ENCODE data around the gene RBPJL.

Gene RBPJL

DNA sequence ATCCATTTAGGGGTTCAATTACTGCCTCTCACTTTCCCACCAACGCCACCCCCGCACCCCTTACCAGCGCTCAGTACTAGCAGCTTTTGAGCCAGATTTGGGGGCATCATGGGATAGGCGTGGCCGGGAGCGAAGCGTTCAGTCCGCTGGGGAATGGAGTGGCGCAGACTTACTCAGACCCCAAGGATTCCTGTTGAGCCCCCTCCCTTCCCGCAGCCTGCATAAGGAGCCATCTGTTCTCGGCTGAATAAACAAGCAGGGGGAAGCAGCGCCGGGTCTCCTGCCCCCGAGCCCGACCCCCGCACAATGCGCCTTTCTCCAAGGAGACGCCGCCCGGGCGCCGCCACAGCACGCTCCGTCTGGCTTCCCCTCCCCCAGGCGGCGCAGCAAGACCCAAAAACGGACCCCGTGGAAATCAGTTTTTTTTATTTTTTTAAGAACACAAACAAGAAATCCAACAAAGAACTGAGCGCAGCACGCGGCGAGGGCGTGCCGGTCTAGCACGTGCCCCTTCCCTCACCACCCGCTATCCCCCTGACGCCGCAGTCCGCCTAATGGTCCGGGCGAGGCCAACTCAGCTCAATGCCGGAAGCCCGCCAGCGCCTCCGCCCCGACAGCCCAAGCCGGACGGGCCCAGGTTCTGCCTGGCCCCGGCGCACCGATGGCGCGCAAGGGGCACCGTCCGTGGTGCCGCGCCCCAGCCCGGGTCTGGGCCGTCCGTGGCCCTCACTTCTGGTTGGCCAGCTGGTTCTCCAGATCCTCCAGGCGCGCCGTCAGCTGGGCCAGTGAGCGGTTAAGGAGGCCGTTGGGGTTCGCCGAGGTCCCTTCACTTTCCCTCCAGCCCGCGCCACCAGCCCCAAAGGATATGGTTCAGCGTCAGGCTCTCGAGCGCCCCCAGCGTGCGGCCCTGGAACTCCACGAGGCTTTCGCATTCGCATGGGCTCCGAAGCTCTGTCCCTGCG lies 13.3 kb upstream of the RBPJL start:
- DNase-seq (ENCODE audit: low read depth in 2 of 2) = peak; percentile 76 to 86

DNA sequence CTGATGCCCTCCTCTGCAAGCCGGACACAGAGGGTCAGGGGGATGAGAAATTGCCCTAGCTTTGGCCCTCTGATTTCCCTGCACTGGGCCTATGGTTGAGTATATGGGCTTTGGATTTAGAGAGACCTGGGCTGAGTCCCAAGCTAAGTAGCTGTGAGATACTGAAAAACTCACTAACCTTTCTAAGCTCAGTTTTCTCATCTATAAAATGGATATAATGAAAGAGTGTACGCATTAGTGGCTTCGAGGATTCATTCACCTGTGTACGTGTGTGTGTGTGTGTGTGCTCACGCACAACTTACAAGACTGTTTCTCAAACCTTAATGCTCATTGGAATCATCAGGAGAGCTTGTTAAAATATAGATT lies 12.7 kb upstream of the RBPJL start:
- no peak for DNase-seq (ENCODE audit: low read depth in 2 of 2)

DNA sequence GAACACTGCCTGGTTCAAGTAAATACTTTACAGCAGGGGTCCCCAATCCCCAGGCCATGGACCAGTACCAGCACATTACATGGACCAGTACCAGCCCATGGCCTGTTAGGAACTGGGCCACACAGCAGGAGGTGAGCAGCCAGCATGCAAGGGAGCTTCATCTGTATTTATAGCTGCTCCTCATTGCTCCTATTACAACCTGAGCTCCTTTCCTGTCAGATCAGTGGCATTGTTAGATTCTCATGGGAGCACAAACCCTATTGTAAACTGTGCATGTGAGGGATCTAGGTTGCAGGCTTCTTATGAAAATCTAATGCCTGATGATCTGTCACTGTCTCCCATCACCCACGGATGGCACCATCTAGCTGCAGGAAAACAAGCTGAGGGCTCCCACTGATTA lies 12.0 kb upstream of the RBPJL start:
- no peak for DNase-seq (ENCODE audit: low read depth in 2 of 2)

- no peak for DNase-seq (ENCODE audit: low read depth in 2 of 2)
Measured at GRCh38 chr20:45297786-45298497, 8.7 kb upstream of the RBPJL start.

GRCh38 chr20:45299786-45300185 lies 6.9 kb upstream of the RBPJL start:
- no peak for DNase-seq (ENCODE audit: low read depth in 2 of 2)

GRCh38 chr20:45300961-45301360 lies 5.7 kb upstream of the RBPJL start:
- no peak for DNase-seq (ENCODE audit: low read depth in 2 of 2)

- no peak for DNase-seq (ENCODE audit: low read depth in 2 of 2)
Measured at GRCh38 chr20:45301824-45302271, 4.8 kb upstream of the RBPJL start.

- no peak for DNase-seq (ENCODE audit: low read depth in 2 of 2)
Measured at GRCh38 chr20:45303586-45304463, 2.8 kb upstream of the RBPJL start.

DNA sequence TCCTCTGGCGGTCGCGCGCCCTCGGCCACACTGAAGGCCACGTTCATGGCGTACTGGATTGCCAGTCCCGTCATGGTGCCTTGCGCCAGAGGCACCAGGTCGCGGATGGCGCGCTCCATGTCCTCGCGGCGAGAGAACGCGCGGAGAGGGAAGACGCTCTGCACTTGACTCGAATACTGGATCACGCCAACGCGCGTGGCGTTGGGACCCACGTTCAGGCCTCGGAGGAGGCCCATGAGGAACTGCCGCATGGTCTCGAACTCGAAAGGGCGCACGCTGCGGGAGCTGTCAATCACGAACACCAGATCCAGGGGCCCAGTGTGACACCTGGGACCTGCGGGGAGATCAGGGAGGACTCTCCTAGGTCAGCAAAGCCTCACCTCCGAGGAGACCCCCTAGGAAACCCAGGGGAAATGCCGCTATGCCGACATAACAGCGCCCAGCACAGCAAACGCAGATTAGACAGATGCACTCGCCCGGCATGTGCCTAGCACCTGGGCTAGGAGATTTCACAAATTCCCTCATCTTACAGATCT lies 2.1 kb upstream of the RBPJL start:
- no peak for DNase-seq (ENCODE audit: low read depth in 2 of 2)

- DNase-seq (ENCODE audit: low read depth in 2 of 2) = no peak
Measured at GRCh38 chr20:45305262-45305661, 1.4 kb upstream of the RBPJL start.

DNA sequence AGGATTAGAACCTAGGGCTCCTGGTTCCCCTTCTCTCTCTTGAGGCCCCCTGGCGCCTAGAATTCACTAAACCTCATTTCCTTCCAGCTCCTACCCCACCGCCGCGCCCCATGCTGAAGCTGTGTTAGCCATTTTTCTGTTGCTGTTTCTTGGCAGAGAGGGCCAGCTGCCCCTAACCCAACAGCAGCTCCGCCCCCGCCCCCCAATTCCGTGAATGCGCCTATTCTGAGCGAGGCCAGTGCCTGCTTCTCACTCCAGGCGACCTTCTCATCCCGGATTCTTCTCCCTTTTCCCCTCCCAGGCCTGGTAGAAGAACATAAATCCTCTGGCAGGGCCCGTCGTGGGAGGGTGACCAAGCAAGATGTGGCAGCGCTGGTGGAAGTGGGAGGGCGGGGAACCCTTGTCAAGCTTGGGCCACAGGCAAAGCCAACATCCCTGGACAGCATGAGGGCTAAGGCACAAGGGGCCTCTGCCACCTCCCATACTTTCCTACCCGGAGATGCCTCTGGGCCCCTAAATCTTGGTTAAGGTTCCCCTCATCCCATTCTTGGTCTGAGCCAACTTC lies 518 bp downstream of the RBPJL start:
- DNase-seq (ENCODE audit: low read depth in 2 of 2) = no peak

GRCh38 chr20:45308117-45308778 lies 1.6 kb downstream of the RBPJL start, which contains the start of gene MATN4:
TSS of gene MATN4 (minus strand) at chr20:45308299. CDS start at chr20:45305582, 2,717 bp downstream.
- no peak for DNase-seq (ENCODE audit: low read depth in 2 of 2)

GRCh38 chr20:45309075-45309474 lies 2.4 kb downstream of the RBPJL start:
- DNase-seq (ENCODE audit: low read depth in 2 of 2) = no peak

DNA sequence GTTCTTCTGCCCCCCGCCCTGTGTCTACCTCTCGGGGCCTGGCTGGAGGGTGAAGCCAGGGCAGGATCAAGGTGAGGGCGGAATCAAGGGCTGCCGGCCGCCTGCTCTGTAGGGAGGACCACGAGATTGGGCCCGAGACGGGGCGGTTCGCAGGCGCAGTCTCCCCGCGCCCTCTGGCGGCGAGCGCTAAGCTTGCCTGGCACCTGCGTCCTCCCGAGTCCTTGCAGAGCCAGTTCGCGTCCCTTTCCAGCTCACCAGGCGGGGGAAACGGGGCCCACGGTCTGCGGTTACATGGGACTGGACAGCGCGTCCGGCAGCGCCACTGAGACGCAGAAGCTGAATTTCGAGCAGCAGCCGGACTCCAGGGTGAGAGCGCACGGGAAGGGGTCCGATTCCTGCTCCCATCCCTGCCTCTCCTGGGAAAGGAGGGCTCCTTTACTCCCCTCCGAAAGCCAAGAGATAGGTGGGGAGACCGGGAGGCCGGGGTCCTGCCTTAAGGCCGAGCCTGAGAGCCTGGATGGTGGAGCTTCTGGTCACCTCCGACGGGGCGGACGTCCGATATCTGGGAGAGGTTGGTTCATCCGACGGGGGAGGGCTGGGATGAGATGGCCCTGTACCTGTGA lies 5.1 kb downstream of the RBPJL start:
- peak; percentile 58 to 64 for DNase-seq (ENCODE audit: low read depth in 2 of 2)

GRCh38 chr20:45312241-45312640 lies 5.6 kb downstream of the RBPJL start:
- DNase-seq (ENCODE audit: low read depth in 2 of 2) = no peak

DNA sequence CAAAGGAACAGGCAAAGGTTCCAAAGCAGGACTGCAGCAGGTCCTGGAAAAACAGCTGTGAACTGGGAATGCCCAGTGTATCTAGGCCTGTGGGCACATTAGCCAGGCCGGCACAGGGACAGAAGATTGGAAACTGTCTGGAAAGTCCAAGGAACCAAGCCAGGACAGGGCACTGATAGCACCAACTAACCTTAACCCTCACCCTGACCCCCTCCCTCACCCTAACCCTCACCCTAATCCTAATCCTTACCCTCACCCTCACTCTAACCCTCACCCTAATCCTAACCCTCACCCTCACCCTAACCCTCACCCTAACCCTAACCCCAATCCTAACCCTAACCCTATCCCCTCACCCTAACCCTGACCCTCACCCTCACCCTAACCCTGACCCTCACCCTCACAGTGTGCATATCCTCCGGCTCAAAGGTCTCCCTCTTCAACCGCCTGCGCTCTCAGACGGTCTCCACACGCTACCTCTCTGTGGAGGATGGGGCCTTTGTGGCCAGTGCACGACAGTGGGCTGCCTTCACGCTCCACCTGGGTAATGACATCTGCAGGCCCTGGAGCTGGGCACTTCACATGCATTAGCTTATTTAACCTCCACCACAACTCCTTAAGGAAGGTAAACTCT lies 6.5 kb downstream of the RBPJL start:
- no peak for DNase-seq (ENCODE audit: low read depth in 2 of 2)

- no peak for DNase-seq (ENCODE audit: low read depth in 2 of 2)
Measured at GRCh38 chr20:45313943-45314342, 7.3 kb downstream of the RBPJL start.

DNA sequence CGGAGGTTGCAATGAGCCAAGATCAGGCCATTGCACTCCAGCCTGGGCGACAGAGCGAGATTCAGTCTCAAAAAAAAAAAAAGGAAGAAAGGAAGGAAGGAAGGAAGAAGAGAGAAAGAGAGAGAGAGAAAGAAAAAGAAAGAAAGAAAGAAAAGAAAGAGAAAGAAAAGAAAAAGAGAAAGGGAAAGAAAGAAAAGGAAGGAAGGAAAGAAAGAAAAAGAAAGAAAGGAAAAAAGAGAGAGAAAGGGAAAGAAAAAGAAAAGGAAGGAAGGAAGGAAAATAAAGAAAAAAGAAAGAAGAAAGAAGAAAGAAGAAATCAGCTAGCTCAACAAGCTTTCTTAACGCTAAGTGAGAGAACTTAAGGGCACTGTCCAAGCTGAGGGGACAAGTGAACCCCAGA lies 9.0 kb downstream of the RBPJL start:
- no peak for DNase-seq (ENCODE audit: low read depth in 2 of 2)

GRCh38 chr20:45316150-45317080 lies 9.8 kb downstream of the RBPJL start:
- DNase-seq (ENCODE audit: low read depth in 2 of 2) = no peak

Measured in activated CD4-positive, alpha-beta T cell treated with anti-CD3 and anti-CD28 coated beads for 24 hours (primary cell).